Nasal cavity respiratory epithelium epithelial cell of viscerocranial mucosa (primary cell): ENCODE measurements around the gene CAGE1. TPM values are rescaled to one million over a fixed set of nuclear protein-coding genes. Genes with fewer than 3 reads are reported as not detected.

ENCODE experiments used
- total RNA-seq: library from RNA; depleted of rRNA; stranded (reverse); fragments of >200 nt; gene quantifications from 2 replicates; pipeline ENCODE4 v1.2.3, GENCODE V29; 2014

CAGE1 gene
- under 0.01 and 0.07 TPM in 2 replicates for total RNA-seq

GRCh38 chr6:7389451-7390225 lies at the start of gene CAGE1, which contains the start of gene RIOK1:
Gene CAGE1, minus strand, starts transcription at chr6:7389742. Its CDS starts 2,569 bp downstream, at chr6:7387173.
Gene RIOK1, plus strand, starts transcription at chr6:7389808. Its CDS starts 195 bp downstream, at chr6:7390003.

GRCh38 chr6:7312616-7313504 lies 76.7 kb downstream of the CAGE1 start, which contains the start of gene SSR1:
Gene SSR1, minus strand, starts transcription at chr6:7313199. Its CDS starts 79 bp downstream, at chr6:7313120.

Other genes starting within 250 kb of the CAGE1 start
- gene SSR1, start 76.5 kb downstream of the CAGE1 start, total RNA-seq, result 71.4 and 137 TPM in 2 replicates
- 39.0 and 40.8 TPM in 2 replicates for gene RIOK1, start 66 bp upstream of the CAGE1 start, total RNA-seq
- 657 and 1,323 TPM in 2 replicates for gene DSP, start 151.9 kb upstream of the CAGE1 start, total RNA-seq
- gene SNRNP48, start 200.5 kb upstream of the CAGE1 start, total RNA-seq, result 9.9 and 10.0 TPM in 2 replicates